ENCODE measurements around the gene ANXA5.

GRCh38 chr4:121665371-121665770, 31.4 kb downstream of the ANXA5 start:
- TF ChIP-seq CTCF (IDR thresholded peaks at IDR 0.05; ENCODE audit: poor library complexity): no peak
- no peak for TF ChIP-seq EZH2 (IDR thresholded peaks at IDR 0.05; ENCODE audit: borderline replicate concordance)
- no peak for TF ChIP-seq EZH2phosphoT487 (IDR thresholded peaks at IDR 0.05; ENCODE audit: low read depth, severe bottlenecking, unreplicated experiment)

Measured in hepatocyte (in vitro differentiated cells).